Measurements from ENCODE around the gene HHEX.
"Not testable (repeated sequence)": the region's sequence is repeated elsewhere in the genome, so short reads cannot be mapped to it uniquely, and the experiment has no call there.

HHEX gene

DNA sequence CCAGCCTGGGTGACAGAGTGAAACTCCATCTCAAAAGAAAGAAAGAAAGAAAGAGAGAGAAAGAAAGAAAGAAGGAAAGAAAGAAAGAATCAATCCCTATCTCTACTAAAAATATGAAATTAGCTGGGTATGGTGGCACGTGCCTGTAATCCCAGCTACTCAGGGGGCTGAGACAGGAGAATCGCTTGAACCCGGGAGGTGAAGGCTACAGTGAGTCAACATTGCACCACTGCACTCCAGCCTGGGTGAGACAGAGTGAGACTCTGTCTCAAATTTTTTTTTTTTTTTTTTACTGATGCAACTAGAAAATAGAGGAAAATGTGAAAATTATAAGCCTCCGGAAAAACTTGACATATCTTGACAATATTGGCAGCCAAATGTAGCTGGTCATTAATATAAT, 52.0 kb downstream of the HHEX start:
- DNase-seq: not testable (repeated sequence)

DNA sequence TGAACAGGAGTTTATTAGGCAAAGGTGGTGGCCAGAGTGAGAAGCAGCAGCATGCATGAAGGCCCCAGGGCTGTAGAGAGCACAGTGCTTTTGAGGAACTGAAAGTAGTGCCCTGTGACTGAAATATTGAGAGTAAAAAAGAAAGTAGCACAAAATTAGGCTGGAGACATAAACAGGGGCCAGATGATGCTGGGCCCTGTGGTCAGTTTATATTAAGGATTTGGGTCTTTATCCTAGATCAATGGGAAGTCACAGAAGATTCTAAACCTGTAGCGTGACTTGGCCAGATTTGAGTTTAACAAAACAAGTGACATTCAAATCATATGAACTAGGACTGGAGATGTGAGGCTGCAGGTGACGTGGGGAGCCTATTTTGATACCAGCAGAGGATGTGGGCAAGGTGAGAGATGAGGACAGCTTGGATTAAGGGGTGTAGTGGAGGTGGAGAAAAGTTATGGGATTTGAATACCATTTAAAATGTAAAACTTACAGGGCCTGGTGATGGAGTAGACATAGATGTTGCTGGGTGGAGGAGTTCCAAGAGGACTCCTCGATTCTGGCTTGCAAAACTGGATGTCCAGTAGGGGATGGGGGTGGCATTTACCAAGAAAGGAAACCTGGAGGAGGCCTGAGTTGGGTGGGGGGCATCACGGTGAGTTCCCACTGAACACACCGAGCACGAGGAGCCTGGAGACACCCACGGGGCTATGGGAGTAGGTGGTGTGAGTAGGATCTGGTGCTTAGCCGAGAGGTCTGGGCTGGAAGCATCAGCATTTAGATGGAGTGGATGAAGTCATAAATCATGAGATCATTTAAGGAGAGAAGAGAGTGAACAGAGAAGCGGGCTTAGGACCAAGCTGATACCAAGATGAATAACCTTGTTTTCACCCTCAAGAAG, 52.8 kb downstream of the HHEX start:
- no peak for DNase-seq
